ENCODE data around the gene CLP1. TPM values are rescaled to one million over a fixed set of nuclear protein-coding genes. Genes with fewer than 3 reads are reported as not detected.

The CLP1 gene
- total RNA-seq, 1 experiment from 2014 or later = 22.1 TPM

DNA sequence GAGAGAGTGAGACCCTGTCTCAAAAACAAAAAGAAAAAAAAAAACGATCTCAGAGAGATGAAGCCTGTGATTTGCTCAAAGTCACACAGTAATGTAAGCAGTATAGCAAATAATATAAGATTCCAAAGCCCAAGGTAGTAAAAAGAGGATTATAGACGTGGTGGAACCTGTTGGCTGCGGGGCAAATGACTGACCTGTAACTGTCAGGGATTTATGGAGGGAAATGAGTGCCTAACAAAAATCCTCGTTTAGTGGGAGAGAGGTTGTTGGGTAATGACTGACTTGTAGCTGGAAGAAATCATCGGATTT is 723 bp upstream of the CLP1 start:
- TF ChIP-seq, protein P1, sequence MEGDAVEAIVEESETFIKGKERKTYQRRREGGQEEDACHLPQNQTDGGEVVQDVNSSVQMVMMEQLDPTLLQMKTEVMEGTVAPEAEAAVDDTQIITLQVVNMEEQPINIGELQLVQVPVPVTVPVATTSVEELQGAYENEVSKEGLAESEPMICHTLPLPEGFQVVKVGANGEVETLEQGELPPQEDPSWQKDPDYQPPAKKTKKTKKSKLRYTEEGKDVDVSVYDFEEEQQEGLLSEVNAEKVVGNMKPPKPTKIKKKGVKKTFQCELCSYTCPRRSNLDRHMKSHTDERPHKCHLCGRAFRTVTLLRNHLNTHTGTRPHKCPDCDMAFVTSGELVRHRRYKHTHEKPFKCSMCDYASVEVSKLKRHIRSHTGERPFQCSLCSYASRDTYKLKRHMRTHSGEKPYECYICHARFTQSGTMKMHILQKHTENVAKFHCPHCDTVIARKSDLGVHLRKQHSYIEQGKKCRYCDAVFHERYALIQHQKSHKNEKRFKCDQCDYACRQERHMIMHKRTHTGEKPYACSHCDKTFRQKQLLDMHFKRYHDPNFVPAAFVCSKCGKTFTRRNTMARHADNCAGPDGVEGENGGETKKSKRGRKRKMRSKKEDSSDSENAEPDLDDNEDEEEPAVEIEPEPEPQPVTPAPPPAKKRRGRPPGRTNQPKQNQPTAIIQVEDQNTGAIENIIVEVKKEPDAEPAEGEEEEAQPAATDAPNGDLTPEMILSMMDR (IDR thresholded peaks at IDR 0.05; ENCODE audit: insufficient read depth in 1 of 2, low read depth in 1 of 2, low read length in 1 of 2, severe bottlenecking in 1 of 2, unreplicated experiment in 1 of 2) = no peak
- Mint-ChIP-seq H3K36me3 (ENCODE audit: insufficient read depth, unreplicated experiment) (peaks cover 15% of the 10 kb centered on the region), H3K4me3 (ENCODE audit: unreplicated experiment) (peak overlapping the region; percentile 88), H3K27ac (ENCODE audit: unreplicated experiment) (peak overlapping the region; percentile 76), H3K9me3 (ENCODE audit: unreplicated experiment) (no peaks in the 10 kb centered on the region), H3K4me1 (ENCODE audit: low read depth, unreplicated experiment) (peaks cover 8% of the 10 kb centered on the region), H3K27me3 (ENCODE audit: insufficient read depth, unreplicated experiment) (no peaks in the 10 kb centered on the region)
- no peaks in the 10 kb centered on the region for H3K27me3 ChIP-seq (replicated peaks; ENCODE audit: control insufficient read depth, insufficient read depth, low read length)
- ChIA-PET POLR2A (no interaction called here), CTCF (interaction anchor here (1.4 kb wide), 1 partner anchor 12 kb away, joined by 6 read pairs; no protein-coding TSS in a partner anchor)
- no peaks in the 10 kb centered on the region for H3K4me1 ChIP-seq
- TSS peak; percentile 98 for BruUV-seq (replicated peaks)
- intact Hi-C loops (cut with micrococcal nuclease; ENCODE audit: unreplicated experiment) = loop anchor here (1.0 kb wide), 2 partner anchors 10 to 55 kb away; partner anchors contain the start of genes MED19 and TMX2
- peaks cover 2% of the 10 kb centered on the region; the same call in 1 of the 2 replicates for H3K36me3 ChIP-seq (ENCODE audit: control insufficient read depth, insufficient read depth, low read length)
- DNase-seq = no peak
- H3K4me3 ChIP-seq (ENCODE audit: low read depth, low read length) = peak overlapping the region; percentile 49
- no peaks in the 10 kb centered on the region for H3K9me3 ChIP-seq

DNA sequence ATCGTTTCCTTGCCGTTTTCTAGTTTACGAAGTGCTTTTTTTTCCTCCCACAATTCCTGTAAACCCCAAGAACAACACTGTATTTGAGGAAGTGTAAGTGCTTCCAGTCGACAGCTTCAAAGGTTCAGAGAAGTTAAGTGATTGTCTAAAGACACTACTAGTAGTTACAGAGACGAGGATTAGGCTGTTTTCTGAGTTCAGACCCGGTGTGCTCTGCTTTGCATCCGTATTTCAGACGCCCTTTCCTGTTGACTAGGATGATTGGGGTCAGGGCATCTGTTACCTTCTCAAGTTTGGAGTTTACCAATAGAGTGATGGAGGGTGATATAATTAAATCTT is 430 bp downstream of the CLP1 start:
- intact Hi-C loops (cut with micrococcal nuclease; ENCODE audit: unreplicated experiment) = no loop called here
- peaks cover 2% of the 10 kb centered on the region; the same call in 1 of the 2 replicates for H3K36me3 ChIP-seq (ENCODE audit: control insufficient read depth, insufficient read depth, low read length)
- no peaks in the 10 kb centered on the region for H3K4me1 ChIP-seq
- TF ChIP-seq, protein P1 (IDR thresholded peaks at IDR 0.05; ENCODE audit: insufficient read depth in 1 of 2, low read depth in 1 of 2, low read length in 1 of 2, severe bottlenecking in 1 of 2, unreplicated experiment in 1 of 2) = no peak
- no peaks in the 10 kb centered on the region for H3K9me3 ChIP-seq
- H3K4me3 ChIP-seq (ENCODE audit: low read depth, low read length) = peak overlapping the region; percentile 61
- Mint-ChIP-seq H3K4me3 (ENCODE audit: unreplicated experiment) (peak overlapping the region; percentile 88), H3K4me1 (ENCODE audit: low read depth, unreplicated experiment) (peaks cover 8% of the 10 kb centered on the region), H3K9me3 (ENCODE audit: unreplicated experiment) (no peaks in the 10 kb centered on the region), H3K27me3 (ENCODE audit: insufficient read depth, unreplicated experiment) (no peaks in the 10 kb centered on the region), H3K27ac (ENCODE audit: unreplicated experiment) (peak overlapping the region; percentile 76), H3K36me3 (ENCODE audit: insufficient read depth, unreplicated experiment) (peaks cover 26% of the 10 kb centered on the region)
- H3K27me3 ChIP-seq (replicated peaks; ENCODE audit: control insufficient read depth, insufficient read depth, low read length) = no peaks in the 10 kb centered on the region
- CTCF ChIA-PET = no interaction called here
- POLR2A ChIA-PET = no interaction called here
- no peak for DNase-seq
- TSS peak; percentile 86 for BruUV-seq (replicated peaks)

DNA sequence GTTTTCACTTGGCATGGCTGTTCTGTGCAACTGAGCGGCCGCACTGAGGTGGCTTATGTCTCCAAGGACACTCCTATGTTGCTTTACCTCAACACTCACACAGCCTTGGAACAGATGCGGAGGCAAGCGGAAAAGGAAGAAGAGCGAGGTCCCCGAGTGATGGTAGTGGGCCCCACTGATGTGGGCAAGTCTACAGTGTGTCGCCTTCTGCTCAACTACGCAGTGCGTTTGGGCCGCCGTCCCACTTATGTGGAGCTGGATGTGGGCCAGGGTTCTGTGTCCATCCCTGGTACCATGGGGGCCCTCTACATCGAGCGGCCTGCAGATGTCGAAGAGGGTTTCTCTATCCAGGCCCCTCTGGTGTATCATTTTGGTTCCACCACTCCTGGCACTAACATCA is 2.1 kb downstream of the CLP1 start:
- no peak overlapping the region for H3K27ac Mint-ChIP-seq (ENCODE audit: unreplicated experiment)
- no peaks in the 10 kb centered on the region for H3K27me3 Mint-ChIP-seq (ENCODE audit: insufficient read depth, unreplicated experiment)
- Histone ChIP-seq H3K36me3 (ENCODE audit: control insufficient read depth, insufficient read depth, low read length) (peaks cover 2% of the 10 kb centered on the region; the same call in 1 of the 2 replicates), H3K4me3 (ENCODE audit: low read depth, low read length) (no peak overlapping the region), H3K27me3 (replicated peaks; ENCODE audit: control insufficient read depth, insufficient read depth, low read length) (no peaks in the 10 kb centered on the region), H3K9me3 (no peaks in the 10 kb centered on the region), H3K4me1 (no peaks in the 10 kb centered on the region)
- TF ChIP-seq, protein P1 (IDR thresholded peaks at IDR 0.05; ENCODE audit: insufficient read depth in 1 of 2, low read depth in 1 of 2, low read length in 1 of 2, severe bottlenecking in 1 of 2, unreplicated experiment in 1 of 2) = no peak
- ChIA-PET CTCF (no interaction called here), POLR2A (no interaction called here)
- H3K36me3 Mint-ChIP-seq (ENCODE audit: insufficient read depth, unreplicated experiment) = peaks cover 27% of the 10 kb centered on the region
- peak overlapping the region; percentile 14 for H3K4me3 Mint-ChIP-seq (ENCODE audit: unreplicated experiment)
- DNase-seq = no peak
- peaks cover 8% of the 10 kb centered on the region for H3K4me1 Mint-ChIP-seq (ENCODE audit: low read depth, unreplicated experiment)
- intact Hi-C loops (cut with micrococcal nuclease; ENCODE audit: unreplicated experiment) = loop anchor here (5.0 kb wide), 1 partner anchor 628 kb away; no protein-coding TSS in a partner anchor
- no peaks in the 10 kb centered on the region for H3K9me3 Mint-ChIP-seq (ENCODE audit: unreplicated experiment)
- TSS peak; percentile 6 for BruUV-seq (replicated peaks)

Data from Caco-2 (cell line).